Measurements from ENCODE around the gene AIRE.

- TF ChIP-seq, protein P1, sequence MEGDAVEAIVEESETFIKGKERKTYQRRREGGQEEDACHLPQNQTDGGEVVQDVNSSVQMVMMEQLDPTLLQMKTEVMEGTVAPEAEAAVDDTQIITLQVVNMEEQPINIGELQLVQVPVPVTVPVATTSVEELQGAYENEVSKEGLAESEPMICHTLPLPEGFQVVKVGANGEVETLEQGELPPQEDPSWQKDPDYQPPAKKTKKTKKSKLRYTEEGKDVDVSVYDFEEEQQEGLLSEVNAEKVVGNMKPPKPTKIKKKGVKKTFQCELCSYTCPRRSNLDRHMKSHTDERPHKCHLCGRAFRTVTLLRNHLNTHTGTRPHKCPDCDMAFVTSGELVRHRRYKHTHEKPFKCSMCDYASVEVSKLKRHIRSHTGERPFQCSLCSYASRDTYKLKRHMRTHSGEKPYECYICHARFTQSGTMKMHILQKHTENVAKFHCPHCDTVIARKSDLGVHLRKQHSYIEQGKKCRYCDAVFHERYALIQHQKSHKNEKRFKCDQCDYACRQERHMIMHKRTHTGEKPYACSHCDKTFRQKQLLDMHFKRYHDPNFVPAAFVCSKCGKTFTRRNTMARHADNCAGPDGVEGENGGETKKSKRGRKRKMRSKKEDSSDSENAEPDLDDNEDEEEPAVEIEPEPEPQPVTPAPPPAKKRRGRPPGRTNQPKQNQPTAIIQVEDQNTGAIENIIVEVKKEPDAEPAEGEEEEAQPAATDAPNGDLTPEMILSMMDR (IDR thresholded peaks at IDR 0.05): no peak
- TF ChIP-seq POLR2A (IDR thresholded peaks at IDR 0.05): no peak
Measured at GRCh38 chr21:44312089-44312488, 26.4 kb downstream of the AIRE start.

All from ovary (tissue), 3 donors.